NB4 (cell line): ENCODE measurements around the gene THSD4.

Source experiments
- DNase-seq: peaks from one replicate; pipeline ENCODE4 v3.0.0; 2010; ENCODE audit warnings: low read depth
- H3K4me3 ChIP-seq: one replicate; pipeline ENCODE4 v1.5.1; 2011; ENCODE audit warnings: mild to moderate bottlenecking, low read depth, low read length, moderate library complexity
- CTCF ChIP-seq: IDR thresholded peaks from one replicate; pipeline ENCODE4 v1.5.1; 2012; ENCODE audit warnings: low read depth, low read length
- MAX ChIP-seq: IDR thresholded peaks from 2 replicates; pipeline ENCODE4 v1.6.1; 2011; ENCODE audit warnings: low read depth, low read length
- MYC ChIP-seq: IDR thresholded peaks from 2 replicates; pipeline ENCODE4 v1.6.1; 2011; ENCODE audit warnings: low read depth, low read length
- POLR2A ChIP-seq: IDR thresholded peaks from 2 replicates; pipeline ENCODE4 v1.6.1; 2011; ENCODE audit warnings: mild to moderate bottlenecking; ENCODE audit not compliant: insufficient read length; ENCODE audit errors: extremely low read depth

Gene THSD4

GRCh38 chr15:71566226-71566625, 451.0 kb downstream of the THSD4 start:
- H3K4me3 ChIP-seq = no peak overlapping the region
- DNase-seq = no peak
- TF ChIP-seq MAX = no peak
- no peak for TF ChIP-seq POLR2A
- TF ChIP-seq MYC = no peak
- no peak for TF ChIP-seq CTCF

GRCh38 chr15:71567173-71567572, 451.9 kb downstream of the THSD4 start:
- no peak overlapping the region for H3K4me3 ChIP-seq
- TF ChIP-seq POLR2A (no peak), CTCF (no peak), MYC (no peak), MAX (no peak)
- DNase-seq = no peak

- no peak for DNase-seq
- H3K4me3 ChIP-seq = no peak overlapping the region
- TF ChIP-seq POLR2A = no peak
- TF ChIP-seq CTCF = no peak
- TF ChIP-seq MYC = no peak
- no peak for TF ChIP-seq MAX
Observed at GRCh38 chr15:71568227-71568626, 453.0 kb downstream of the THSD4 start.

- TF ChIP-seq POLR2A (no peak), MYC (no peak), MAX (no peak), CTCF (no peak)
- no peak overlapping the region for H3K4me3 ChIP-seq
- DNase-seq = no peak
Observed at GRCh38 chr15:71570736-71571135, 455.5 kb downstream of the THSD4 start.

- no peak for DNase-seq
- H3K4me3 ChIP-seq = no peak overlapping the region
Observed at GRCh38 chr15:71571641-71572040, 456.4 kb downstream of the THSD4 start.

More at GRCh38 chr15:71571641-71572040, 456.4 kb downstream of the THSD4 start:
- no peak for TF ChIP-seq MYC
- TF ChIP-seq MAX = no peak
- TF ChIP-seq POLR2A = no peak
- no peak for TF ChIP-seq CTCF
